ENCODE results near the gene DPP4.
A peak's percentile ranks its signal among the peaks of the same experiment; 100 is the strongest.

The DPP4 gene

DNA sequence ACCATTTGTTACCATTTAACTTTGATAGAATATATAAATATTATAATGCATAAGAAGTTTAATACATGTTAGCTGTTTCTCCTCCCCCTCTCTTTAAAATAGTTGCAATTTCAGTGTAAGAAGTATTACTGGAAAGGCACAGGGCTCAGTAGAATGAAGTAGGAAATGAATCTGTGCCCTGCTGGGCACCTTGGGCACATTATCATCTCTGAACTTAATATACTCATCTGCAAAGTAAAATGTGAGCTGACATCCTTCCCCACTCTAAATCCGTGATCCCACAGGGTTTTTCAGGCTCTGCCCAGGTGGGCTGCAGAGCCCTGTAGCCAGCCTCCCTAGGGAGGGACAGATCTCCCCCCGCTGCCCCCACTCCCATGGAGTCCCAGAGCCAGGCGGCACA, 56.8 kb downstream of the DPP4 start:
- no peak for DNase-seq (ENCODE audit: low read depth in 2 of 2)

DNA sequence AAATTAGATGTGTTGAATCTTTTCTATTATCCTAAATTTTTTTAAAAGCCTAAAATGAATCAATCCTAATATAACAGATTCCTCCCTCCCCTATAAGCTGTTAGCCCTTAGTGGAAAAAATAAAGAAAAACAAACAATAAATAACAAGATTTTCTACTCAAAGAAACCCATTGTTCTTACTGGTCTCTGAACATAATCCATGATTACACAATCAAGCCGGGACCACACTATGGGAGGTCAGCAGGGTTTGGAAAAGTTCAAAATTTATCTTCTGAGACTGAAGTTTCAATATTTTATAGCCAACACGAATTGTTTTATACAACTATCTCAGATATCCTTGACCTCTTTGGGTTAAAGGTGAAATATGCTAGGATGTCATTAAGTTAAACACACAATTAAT, 57.9 kb downstream of the DPP4 start:
- DNase-seq (ENCODE audit: low read depth in 2 of 2): no peak

DNA sequence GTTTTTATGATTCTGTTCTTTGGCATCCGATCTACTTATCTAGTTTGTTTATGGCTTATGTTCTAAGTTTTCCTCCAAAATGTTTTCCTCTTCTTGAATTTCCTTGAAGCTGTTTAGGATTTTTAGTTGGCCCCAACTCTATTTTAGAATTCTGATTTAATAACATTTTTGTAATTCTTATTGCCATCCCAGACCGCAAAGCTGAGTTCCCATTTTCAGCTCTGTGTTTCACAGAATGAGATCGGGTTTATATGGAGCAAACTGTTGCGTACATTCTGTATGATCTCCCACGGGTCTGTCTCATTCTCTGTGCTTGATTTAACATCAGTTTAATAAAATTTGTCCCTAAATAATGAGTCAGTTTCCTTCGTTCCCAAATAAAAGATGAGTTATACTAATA, 59.3 kb downstream of the DPP4 start:
- DNase-seq (ENCODE audit: low read depth in 2 of 2): no peak

DNA sequence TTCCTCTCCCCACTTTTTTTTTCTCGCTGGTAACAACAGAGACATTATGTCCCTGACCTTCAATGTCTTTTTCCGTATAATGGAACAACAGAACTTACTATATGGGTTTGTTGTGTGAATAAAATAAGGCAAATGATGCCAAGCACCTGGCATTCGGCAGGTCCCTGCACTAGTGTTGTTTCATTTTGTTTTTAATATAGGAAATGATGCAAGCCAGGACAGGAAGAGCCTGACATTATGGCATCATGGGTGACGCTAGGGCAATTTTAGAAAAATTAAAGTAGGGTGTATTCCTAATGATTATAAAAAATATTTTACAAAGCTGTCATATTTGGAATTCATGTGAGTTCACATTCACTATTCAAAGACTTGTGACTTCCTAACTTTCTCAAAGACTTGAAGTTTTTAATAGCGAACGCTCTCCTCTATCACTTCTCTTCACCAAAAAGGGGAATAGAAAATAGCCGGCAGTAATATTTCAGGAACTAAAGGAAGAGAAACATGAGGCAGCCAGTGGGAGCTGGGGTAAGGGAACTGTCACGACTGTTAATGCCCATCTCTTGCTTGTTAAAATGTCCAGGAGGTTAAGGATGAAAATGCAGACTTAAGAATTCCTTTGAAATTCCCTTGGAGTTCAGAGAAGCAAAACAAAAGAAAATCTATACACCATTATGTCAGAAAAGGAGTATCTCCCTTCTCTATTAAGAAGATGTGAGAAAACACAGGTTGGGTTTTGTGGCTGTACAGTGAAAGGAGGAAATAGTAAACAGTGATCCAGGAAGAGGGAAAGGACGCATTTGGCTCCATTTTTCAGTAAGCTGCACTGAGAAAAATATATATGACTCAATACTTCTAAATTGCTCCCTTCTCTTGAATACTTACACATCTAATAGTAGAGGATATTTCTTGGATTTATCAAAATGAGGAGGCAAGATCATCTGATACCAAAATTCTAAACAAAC, 60.2 kb downstream of the DPP4 start:
- no peak for DNase-seq (ENCODE audit: low read depth in 2 of 2)

DNA sequence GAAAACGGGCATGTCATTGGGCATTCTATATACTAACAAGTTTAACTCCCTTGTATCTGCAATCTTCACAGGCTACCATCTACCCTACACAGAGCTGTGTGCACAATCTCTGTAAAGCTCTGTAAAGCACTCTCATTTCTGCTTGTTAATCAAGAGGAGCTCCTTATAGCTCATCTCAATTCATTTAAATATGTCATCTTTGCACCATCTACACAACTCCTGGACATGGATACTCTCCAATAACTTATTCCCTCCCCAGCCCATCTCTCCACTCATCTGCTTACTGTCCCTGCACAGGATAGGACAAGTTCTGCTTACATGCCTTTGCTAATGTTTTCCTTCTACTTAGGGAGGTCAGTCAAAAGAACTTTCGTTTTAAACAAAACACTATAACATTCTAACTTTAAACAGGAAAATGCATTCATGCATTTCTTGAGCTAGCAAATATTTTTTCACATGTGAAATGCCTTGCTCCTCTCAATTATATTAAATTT, 61.4 kb downstream of the DPP4 start:
- DNase-seq (ENCODE audit: low read depth in 2 of 2): no peak

DNA sequence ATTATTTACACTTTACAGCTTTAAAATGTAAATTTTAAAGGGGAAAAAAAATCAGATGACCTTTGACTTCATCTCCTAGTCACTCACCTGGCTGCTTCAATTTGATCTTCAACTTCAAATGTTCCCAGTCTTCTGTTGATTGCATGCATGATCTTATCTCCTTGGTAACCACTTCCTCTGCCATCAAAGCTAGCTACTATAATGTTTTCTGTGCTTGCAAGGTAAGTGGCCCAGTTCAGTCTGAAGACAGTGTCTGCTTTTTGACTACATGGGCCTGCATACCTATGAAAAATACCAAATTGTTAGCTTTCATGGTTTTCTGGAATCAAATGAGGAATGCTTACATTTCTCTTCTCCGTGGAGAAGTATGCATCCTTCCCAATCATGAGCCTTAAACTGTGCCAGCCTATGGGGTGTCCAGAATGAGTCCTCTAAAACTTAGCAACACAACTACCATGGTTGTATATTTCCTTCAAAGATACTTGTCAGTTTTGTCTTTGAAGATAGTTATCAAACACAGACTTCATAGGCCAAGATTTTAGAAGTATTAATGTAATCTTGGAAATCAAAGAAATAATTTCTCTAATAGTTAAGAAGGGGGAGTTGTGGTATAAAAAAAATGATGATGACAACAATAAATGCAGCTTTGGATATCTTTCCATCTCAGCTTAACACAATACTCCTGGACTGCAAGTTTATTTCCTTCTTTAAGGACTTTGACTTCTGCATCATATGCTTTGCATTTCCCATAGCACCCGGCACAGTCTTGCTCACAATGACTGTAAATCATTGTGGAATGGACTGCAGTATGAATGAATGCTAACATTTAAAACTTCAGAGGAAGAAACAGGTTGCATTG, 62.1 kb downstream of the DPP4 start:
- no peak for DNase-seq (ENCODE audit: low read depth in 2 of 2)

DNA sequence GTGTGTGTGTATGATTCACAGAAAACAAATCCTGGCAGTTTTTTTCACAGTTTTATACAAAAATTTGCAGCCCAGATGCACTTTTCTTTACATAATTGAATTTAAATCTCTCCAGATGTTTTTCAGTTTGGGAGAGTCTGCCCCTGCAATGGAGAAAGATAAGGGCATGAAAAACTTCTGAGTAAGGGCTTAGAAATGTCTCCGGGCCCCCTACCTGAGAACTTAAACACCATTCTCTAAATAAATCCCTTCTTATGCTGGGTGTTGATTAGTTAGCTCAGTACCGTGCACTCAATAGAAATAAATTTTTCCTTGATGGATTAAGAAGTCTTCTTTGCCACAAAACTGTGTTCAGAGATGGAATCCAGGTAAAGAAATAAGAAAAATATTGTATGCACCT, 64.5 kb downstream of the DPP4 start:
- no peak for DNase-seq (ENCODE audit: low read depth in 2 of 2)

DNA sequence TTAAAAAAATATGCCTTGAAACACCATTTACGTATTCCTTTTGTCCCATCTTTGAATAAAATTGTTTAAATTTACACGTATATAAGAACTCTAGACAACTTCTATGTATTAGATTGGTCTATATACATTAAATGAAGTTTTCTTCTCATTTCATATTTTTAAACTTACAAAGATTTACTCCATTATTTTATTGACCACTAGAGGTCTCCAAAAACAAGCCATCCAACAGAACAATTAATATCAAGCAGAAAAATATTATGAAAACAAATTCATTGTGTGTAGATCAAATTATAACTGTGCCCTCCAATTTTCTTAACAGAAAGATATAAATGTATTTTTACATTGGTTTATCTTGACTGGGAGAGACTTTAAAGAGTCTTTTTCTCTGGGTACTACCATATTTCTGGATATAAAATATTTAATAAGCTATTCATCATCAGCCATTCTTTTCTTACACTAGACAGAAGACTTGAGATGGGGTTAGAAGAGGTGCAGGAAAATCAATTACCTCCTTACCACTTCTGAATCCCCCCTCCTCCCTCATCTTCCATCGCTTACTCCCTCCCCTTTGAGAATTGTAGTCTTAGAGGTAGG, 66.5 kb downstream of the DPP4 start:
- DNase-seq (ENCODE audit: low read depth in 2 of 2): no peak

DNA sequence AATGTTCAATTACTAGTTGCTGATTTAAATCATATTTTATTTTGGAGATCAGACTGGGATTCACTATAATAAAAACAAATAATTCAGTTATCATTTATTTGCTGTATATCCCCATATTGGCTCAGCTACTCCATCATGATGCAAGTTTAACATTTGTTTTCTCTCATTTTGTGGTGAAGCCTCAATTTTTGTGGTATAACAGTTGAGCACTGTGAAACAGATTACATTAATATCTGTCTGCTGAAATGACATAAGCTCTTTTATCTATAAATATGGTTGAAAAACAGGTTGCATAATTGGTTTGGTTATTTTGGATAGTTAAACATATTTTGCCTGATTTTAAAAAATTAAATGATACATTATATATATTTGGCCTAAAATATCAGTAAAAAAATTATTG, 67.7 kb downstream of the DPP4 start:
- DNase-seq (ENCODE audit: low read depth in 2 of 2): no peak

DNA sequence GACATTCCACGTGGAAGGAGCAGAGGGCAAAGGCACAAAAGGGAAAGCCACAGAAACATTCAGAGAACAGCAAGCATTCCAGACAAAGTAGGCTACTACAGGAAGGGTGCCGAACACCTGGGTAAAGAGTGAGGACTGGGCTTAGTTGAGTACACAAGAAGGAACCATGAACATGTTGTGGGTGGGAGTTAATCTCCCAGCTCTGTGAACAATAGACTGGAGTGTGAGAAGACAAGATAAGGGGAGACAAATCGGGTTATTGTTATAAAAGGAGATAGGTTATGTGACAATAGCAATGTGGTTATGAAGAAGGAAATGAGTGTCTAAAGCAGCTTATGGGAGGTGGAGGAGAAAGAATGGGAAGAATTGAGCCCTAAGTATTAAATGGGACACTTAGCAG, 70.0 kb downstream of the DPP4 start:
- DNase-seq (ENCODE audit: low read depth in 2 of 2): no peak

DNA sequence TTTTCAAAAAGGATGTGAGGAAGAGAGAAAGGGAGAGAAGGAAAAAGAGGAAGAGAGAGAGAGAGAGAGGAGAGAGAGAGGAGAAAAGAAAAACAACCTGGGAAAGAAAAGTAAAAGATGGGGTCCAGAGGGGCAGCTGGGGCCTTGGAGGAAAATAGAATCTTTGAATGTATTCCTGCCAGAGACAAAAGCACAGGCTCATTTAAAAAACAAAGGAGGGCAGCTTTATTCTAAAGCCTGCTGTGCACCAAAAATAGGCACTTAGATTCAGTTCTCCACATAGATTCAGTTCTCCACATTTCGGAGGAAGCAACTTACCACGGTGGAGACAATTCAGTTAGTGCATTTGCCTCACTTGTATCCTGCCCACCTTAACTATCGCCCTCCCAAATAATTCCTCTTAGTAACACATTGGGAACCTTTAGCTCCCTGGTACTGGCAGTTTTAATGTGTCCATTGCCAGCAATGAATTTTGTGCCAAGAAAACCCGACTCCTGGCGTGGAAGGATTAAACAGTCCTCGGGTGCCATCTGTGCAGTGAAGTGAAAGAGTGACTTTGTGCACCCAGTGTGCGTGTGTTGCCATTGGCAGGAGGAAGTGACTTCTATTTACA, 71.3 kb downstream of the DPP4 start:
- no peak for DNase-seq (ENCODE audit: low read depth in 2 of 2)

DNA sequence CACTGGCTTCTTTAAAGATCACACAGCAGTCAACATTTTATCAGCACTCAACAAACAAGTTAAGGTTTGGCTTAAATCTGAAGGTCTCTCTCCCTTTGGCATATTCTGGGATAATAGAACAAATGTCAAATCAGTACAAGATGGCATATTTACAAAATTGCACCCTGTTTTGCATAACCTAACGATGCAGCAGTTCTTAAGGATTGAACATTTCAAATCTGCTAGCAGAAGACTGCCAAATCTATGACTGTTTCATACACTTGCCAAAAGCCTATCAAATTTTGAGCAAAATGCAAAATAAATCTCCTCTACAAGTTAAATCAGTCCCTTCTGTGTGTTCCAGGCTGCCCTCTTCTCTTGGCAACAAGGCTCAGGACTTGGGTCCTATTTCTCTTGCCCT, 73.6 kb downstream of the DPP4 start:
- no peak for DNase-seq (ENCODE audit: low read depth in 2 of 2)

DNA sequence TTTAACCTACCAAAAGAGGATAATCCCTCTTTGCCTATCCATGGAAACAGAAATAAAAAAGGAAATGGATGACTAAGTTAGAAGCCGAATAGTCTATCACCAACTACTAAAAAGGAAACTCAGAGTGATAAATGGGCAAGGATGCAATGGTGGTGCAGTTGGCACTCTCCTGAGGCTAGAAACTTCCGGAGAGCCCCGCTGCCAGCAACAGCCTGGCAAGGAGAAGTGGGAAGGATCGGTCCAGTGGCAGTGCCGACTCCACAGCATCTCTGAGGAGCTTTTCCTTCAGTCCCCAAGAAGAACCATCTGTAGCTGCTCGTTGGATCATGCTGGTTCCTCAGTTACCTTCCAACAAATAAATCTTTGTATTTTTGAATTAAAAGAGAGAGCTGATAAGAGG, 74.7 kb downstream of the DPP4 start:
- no peak for DNase-seq (ENCODE audit: low read depth in 2 of 2)

DNA sequence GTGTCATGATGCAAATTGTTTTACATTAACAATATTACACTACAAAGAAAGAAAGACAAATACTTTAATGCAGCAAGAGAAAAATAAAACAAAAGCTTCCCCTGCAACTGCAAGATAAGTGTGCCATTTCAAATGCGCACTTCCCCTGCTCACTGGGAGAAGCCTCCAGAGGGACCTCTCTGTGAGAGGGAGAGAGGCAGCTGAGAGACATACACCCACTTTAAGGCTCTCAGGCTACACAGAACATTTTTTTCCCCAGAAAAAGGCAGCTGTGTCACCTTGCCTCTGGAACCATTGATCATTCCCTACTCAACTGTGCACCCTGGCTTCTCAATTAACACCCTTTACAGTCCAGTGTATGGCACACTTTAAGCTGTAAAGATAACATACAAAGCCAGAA, 75.2 kb downstream of the DPP4 start:
- no peak for DNase-seq (ENCODE audit: low read depth in 2 of 2)

DNA sequence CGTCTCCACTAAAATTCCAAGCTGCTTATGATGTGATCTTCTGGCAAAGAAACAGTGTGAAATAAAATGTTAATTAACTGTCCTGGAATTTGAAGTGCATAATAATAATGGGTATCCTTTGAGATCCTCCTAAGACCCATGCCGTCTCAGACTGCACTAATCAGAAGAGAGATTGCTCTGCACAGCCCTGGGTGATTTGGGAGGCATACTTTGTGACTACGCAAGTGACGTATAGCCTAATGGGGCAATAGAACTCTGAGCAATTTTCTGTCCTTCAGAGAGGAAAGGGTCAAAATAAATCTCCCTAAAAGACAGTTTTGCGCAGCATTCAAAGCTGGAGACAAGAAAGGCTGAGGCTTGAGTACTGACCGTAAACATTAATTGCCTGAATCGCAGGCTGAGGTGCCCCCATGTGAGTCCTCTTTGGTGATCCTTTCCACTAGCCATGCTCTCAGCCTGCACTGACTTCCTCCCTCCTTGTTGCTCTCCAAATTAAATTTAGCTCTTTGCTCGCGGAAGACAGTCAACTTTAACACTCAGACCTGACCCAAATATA, 76.0 kb downstream of the DPP4 start:
- no peak for DNase-seq (ENCODE audit: low read depth in 2 of 2)

DNA sequence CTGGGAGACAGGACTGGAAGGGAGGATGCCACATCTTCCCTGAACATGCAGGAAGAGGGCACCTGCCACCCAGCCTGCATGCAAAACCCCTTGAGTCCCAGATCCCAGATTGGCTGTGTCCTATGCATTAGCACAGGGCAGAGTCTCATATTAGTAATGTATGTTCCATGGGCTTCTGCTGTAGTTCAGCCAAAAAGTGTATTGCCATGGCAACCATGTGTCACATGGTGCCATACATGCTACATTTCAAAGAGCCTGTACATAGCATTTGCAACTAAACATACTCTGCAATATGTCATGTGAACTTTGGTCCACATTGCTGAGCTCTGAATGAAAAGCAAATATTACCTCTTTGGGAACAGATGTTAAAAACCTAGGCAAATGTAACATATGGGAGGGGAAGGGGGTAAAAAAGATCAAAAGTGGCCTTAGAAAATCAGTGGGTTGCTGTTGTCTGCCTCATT, 78.4 kb downstream of the DPP4 start:
- DNase-seq (ENCODE audit: low read depth in 2 of 2): no peak

DNA sequence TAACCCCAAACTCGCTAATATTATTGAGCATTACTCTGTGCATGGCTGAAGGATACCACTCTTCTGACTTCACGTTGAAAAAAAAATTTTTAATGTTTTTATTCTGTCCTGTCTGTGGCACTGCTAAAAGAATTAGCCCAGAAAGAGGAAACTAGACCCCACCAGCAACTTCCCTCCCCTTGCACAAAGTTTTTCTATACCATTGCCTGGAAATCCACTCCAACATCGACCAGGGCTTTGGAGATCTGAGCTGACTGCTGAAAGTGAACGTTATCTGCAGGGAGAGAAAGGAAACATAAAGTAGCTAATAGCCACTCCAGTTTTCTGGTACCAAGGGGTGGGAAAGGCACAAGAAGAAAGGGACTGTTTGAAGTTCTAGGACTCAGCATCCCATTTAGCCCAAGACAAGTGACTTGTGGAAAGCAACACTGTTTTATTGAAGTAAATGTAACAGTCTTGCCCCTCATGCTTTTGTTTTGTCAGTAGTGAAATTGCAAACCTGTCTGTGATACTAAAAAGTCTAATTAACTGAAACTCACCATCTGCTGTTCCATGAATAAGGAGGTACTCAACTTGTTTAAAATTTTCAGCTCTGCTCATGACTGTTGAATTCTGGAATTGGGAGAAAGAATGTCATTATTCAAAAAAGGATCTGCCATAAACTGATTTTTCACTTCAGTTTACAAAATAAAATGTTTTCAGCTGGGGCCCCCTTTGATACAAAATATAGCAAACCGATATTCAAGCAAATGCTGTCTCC, 79.1 kb downstream of the DPP4 start:
- DNase-seq (ENCODE audit: low read depth in 2 of 2): no peak

DNA sequence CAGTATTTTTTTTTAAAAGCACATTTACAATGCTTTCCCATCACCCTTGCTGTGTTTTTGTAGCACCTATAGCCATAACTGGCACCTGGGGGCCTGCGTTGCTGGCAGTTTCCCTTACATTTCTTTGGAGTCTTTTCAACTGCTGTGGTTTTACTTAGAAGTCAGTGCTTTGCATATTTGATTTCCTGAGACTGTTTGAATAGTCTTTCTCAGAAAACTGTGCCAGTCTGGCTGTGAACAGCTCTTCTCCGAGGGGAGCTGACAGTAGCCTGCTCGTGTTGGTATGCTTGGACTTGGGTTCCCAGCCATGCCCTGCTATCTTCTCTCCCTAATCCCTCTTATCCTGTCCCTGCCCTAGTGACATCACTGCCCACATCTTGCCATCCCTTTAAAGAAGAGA, 81.5 kb downstream of the DPP4 start:
- DNase-seq (ENCODE audit: low read depth in 2 of 2): peak; percentile 10 to 23

DNA sequence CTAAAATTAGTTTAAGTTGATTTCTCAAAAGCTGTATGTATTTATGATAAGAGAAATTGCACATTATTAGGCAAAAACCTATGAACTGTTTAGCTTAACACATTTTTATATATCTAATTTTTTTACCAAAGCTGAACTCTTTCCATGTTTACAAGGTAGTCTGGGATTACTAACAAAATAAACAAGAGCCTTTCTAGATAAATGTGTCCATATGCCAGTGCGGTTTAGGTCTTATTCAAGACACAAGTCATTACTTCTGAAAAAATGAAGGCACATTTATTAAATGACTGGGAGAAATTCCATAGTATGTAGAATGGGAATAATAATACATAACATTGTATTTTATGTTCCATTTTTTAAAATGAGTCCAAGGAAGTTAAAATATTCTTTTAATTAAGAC, 82.0 kb downstream of the DPP4 start:
- DNase-seq (ENCODE audit: low read depth in 2 of 2): no peak

DNA sequence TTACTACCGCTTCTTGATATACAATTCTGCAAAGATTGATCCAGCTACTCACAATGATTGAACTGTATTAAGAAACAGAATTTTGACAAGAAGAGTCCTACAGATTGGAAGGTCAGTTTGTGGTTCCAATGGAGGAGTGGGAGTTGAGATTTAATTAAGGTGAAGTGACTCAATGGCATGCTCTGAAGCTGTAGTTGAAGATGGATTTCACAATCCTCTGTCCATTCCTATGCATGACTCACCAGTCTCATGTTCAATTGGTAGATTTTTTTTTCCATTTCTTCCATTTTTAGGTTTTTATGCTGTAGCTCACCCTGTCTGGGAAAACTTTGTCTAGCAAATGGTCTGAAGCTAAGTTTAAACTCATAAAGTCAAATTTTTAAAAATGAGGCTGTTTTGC, 83.3 kb downstream of the DPP4 start:
- DNase-seq (ENCODE audit: low read depth in 2 of 2): no peak

DNA sequence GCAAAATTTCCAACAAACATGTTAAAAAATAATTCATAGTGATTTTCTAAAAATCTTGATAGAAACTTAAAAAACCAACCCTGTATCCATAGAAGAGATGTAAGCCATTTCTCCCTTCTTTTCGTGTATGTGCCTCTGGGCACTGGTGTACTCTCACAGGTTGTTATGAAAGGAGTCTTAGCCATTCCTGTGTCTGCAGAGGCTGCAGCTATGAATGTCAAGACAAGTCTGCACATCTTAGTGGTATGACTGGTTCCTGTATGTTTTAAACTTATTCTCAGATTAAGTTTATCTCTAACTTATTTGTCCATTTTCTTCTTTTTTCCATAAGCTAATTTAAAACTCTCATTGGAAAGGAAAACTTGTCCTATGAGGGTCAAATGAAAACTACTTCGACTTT, 84.0 kb downstream of the DPP4 start:
- DNase-seq (ENCODE audit: low read depth in 2 of 2): no peak
